ENCODE data around the gene MB21D2. TPM values are rescaled to one million over a fixed set of nuclear protein-coding genes. Genes with fewer than 3 reads are reported as not detected.
A peak's percentile ranks its signal among the peaks of the same experiment; 100 is the strongest.

The MB21D2 gene
- total and polyA plus RNA-seq, 2 experiments from 2014 or later = 8.1 to 35.9 TPM

GRCh38 chr3:192943393-192943792, 25.7 kb upstream of the MB21D2 start:
- Mint-ChIP-seq H3K36me3 (ENCODE audit: low read depth) (no peaks in the 10 kb centered on the region), H3K27ac (no peak overlapping the region), H3K4me3 (no peak overlapping the region), H3K4me1 (no peaks in the 10 kb centered on the region), H3K27me3 (ENCODE audit: insufficient read depth, low read depth, poor library complexity) (peaks cover 1% of the 10 kb centered on the region), H3K9me3 (no peaks in the 10 kb centered on the region; the same call in 2 of the 3 replicates)
- H3K4me2 ChIP-seq = no peak overlapping the region
- no peak for TF ChIP-seq CREB1 (CRISPR knock-in tag; IDR thresholded peaks at IDR 0.05; ENCODE audit: low read depth)
- no peak for TF ChIP-seq JUNB (IDR thresholded peaks at IDR 0.05; ENCODE audit: unreplicated experiment)
- no peak for TF ChIP-seq NANOG (IDR thresholded peaks at IDR 0.05; ENCODE audit: borderline replicate concordance)
- no peak for TF ChIP-seq STAT1 (IDR thresholded peaks at IDR 0.05; ENCODE audit: unreplicated experiment)
- TF ChIP-seq EZH2 (IDR thresholded peaks at IDR 0.05; ENCODE audit: low read depth, unreplicated experiment) = no peak
- TF ChIP-seq ZNF114 (CRISPR knock-in tag; IDR thresholded peaks at IDR 0.05) = no peak
- TF ChIP-seq, protein P1, sequence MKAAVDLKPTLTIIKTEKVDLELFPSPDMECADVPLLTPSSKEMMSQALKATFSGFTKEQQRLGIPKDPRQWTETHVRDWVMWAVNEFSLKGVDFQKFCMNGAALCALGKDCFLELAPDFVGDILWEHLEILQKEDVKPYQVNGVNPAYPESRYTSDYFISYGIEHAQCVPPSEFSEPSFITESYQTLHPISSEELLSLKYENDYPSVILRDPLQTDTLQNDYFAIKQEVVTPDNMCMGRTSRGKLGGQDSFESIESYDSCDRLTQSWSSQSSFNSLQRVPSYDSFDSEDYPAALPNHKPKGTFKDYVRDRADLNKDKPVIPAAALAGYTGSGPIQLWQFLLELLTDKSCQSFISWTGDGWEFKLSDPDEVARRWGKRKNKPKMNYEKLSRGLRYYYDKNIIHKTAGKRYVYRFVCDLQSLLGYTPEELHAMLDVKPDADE (IDR thresholded peaks at IDR 0.05) = no peak
- TF ChIP-seq POLR2AphosphoS5 (IDR thresholded peaks at IDR 0.05; ENCODE audit: low read depth) = no peak
- TF ChIP-seq ZNF331 (CRISPR knock-in tag; IDR thresholded peaks at IDR 0.05; ENCODE audit: low read depth) = no peak
- no peak for TF ChIP-seq REST (IDR thresholded peaks at IDR 0.05; ENCODE audit: unreplicated experiment)
- TF ChIP-seq, protein P2, sequence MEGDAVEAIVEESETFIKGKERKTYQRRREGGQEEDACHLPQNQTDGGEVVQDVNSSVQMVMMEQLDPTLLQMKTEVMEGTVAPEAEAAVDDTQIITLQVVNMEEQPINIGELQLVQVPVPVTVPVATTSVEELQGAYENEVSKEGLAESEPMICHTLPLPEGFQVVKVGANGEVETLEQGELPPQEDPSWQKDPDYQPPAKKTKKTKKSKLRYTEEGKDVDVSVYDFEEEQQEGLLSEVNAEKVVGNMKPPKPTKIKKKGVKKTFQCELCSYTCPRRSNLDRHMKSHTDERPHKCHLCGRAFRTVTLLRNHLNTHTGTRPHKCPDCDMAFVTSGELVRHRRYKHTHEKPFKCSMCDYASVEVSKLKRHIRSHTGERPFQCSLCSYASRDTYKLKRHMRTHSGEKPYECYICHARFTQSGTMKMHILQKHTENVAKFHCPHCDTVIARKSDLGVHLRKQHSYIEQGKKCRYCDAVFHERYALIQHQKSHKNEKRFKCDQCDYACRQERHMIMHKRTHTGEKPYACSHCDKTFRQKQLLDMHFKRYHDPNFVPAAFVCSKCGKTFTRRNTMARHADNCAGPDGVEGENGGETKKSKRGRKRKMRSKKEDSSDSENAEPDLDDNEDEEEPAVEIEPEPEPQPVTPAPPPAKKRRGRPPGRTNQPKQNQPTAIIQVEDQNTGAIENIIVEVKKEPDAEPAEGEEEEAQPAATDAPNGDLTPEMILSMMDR (conservative IDR thresholded peaks at IDR 0.05; ENCODE audit: low read depth in 2 of 2) = no peak
- TF ChIP-seq, protein P3, sequence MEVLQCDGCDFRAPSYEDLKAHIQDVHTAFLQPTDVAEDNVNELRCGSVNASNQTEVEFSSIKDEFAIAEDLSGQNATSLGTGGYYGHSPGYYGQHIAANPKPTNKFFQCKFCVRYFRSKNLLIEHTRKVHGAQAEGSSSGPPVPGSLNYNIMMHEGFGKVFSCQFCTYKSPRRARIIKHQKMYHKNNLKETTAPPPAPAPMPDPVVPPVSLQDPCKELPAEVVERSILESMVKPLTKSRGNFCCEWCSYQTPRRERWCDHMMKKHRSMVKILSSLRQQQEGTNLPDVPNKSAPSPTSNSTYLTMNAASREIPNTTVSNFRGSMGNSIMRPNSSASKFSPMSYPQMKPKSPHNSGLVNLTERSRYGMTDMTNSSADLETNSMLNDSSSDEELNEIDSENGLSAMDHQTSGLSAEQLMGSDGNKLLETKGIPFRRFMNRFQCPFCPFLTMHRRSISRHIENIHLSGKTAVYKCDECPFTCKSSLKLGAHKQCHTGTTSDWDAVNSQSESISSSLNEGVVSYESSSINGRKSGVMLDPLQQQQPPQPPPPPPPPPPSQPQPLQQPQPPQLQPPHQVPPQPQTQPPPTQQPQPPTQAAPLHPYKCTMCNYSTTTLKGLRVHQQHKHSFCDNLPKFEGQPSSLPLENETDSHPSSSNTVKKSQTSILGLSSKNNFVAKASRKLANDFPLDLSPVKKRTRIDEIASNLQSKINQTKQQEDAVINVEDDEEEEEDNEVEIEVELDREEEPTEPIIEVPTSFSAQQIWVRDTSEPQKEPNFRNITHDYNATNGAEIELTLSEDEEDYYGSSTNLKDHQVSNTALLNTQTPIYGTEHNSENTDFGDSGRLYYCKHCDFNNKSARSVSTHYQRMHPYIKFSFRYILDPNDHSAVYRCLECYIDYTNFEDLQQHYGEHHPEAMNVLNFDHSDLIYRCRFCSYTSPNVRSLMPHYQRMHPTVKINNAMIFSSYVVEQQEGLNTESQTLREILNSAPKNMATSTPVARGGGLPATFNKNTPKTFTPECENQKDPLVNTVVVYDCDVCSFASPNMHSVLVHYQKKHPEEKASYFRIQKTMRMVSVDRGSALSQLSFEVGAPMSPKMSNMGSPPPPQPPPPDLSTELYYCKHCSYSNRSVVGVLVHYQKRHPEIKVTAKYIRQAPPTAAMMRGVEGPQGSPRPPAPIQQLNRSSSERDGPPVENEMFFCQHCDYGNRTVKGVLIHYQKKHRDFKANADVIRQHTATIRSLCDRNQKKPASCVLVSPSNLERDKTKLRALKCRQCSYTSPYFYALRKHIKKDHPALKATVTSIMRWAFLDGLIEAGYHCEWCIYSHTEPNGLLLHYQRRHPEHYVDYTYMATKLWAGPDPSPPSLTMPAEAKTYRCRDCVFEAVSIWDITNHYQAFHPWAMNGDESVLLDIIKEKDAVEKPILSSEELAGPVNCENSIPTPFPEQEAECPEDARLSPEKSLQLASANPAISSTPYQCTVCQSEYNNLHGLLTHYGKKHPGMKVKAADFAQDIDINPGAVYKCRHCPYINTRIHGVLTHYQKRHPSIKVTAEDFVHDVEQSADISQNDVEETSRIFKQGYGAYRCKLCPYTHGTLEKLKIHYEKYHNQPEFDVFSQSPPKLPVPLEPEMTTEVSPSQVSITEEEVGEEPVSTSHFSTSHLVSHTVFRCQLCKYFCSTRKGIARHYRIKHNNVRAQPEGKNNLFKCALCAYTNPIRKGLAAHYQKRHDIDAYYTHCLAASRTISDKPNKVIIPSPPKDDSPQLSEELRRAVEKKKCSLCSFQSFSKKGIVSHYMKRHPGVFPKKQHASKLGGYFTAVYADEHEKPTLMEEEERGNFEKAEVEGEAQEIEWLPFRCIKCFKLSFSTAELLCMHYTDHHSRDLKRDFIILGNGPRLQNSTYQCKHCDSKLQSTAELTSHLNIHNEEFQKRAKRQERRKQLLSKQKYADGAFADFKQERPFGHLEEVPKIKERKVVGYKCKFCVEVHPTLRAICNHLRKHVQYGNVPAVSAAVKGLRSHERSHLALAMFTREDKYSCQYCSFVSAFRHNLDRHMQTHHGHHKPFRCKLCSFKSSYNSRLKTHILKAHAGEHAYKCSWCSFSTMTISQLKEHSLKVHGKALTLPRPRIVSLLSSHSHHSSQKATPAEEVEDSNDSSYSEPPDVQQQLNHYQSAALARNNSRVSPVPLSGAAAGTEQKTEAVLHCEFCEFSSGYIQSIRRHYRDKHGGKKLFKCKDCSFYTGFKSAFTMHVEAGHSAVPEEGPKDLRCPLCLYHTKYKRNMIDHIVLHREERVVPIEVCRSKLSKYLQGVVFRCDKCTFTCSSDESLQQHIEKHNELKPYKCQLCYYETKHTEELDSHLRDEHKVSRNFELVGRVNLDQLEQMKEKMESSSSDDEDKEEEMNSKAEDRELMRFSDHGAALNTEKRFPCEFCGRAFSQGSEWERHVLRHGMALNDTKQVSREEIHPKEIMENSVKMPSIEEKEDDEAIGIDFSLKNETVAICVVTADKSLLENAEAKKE (CRISPR knock-in tag; IDR thresholded peaks at IDR 0.05) = no peak
- no peak for TF ChIP-seq EZH2phosphoT487 (IDR thresholded peaks at IDR 0.05; ENCODE audit: unreplicated experiment)
- H3K4me3 ChIP-seq = no peak overlapping the region
- H3K27me3 ChIP-seq (ENCODE audit: insufficient read depth) = no peaks in the 10 kb centered on the region
- no peaks in the 10 kb centered on the region for H3K79me2 ChIP-seq (replicated peaks; ENCODE audit: insufficient read depth)
- no peaks in the 10 kb centered on the region for H3F3A ChIP-seq (replicated peaks; ENCODE audit: low read depth)
- no peak overlapping the region for H3K27ac ChIP-seq (ENCODE audit: low read depth)
- no peaks in the 10 kb centered on the region for H4K20me1 ChIP-seq (replicated peaks; ENCODE audit: insufficient read depth)
- ATAC-seq (no peak), DNase-seq (ENCODE audit: low spot score) (no peak)
- H3K36me3 ChIP-seq (ENCODE audit: insufficient read depth) = no peaks in the 10 kb centered on the region
- no peaks in the 10 kb centered on the region for H3K4me1 ChIP-seq (ENCODE audit: insufficient read depth)
- peak overlapping the region; percentile 72; the same call in 1 of the 2 replicates for H2AFZ ChIP-seq
- no peaks in the 10 kb centered on the region for H3K9me2 ChIP-seq (ENCODE audit: insufficient read depth)

All from GM23338 (cell line).